ENCODE results near the gene TAGLN.

GRCh38 chr11:117187428-117187798 lies 11.8 kb upstream of the TAGLN start:
- TF ChIP-seq, protein P1, sequence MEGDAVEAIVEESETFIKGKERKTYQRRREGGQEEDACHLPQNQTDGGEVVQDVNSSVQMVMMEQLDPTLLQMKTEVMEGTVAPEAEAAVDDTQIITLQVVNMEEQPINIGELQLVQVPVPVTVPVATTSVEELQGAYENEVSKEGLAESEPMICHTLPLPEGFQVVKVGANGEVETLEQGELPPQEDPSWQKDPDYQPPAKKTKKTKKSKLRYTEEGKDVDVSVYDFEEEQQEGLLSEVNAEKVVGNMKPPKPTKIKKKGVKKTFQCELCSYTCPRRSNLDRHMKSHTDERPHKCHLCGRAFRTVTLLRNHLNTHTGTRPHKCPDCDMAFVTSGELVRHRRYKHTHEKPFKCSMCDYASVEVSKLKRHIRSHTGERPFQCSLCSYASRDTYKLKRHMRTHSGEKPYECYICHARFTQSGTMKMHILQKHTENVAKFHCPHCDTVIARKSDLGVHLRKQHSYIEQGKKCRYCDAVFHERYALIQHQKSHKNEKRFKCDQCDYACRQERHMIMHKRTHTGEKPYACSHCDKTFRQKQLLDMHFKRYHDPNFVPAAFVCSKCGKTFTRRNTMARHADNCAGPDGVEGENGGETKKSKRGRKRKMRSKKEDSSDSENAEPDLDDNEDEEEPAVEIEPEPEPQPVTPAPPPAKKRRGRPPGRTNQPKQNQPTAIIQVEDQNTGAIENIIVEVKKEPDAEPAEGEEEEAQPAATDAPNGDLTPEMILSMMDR (IDR thresholded peaks at IDR 0.05; ENCODE audit: low read length): no peak
- no peak for TF ChIP-seq EZH2 (optimal IDR thresholded peaks at IDR 0.05; ENCODE audit: low read depth, low read length)

All from MM.1S (cell line).